GM19395 (cell line): ENCODE results near the gene TLCD5.

Source experiments
- ATAC-seq: cut with Tn5 transposase; IDR thresholded peaks from one replicate; pipeline ENCODE4 v1.9.1; 2021; ENCODE audit warnings: mild to moderate bottlenecking, moderate library complexity; ENCODE audit not compliant: unreplicated experiment

Gene TLCD5

DNA sequence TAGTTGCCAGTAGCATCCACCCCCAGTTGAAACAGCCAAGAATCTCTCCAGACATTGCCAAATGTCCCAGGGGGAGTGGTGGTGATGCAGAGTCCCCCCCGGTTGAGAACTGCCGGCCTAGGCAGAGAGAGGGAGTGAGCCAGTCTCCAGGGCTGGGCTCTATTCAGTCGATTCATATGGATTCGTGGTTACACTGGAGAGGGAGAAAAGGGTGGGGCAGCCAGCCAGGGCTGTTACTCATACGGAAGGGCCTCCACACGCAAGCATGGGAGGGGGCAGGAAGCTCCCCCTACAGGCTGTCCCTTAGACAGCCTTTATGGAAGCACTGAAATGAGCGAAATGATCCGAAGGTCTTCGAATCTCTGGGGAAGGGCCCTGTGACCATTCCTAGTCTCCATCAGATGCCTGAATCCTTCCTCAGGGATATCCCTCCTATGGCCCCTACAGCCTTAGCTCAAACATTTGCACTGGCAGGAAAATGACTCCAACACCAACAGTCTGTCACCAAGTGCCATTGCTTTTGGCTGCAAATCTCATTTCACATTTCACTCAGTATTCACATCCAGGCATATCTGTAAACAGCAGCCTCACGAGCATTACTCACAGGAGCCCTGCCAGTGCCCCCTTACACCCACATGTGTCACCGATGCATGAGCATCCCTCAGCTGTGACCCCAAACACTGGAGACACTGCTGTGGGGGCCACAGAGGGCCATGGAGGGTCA lies 18.4 kb upstream of the TLCD5 start:
- no peak for ATAC-seq

DNA sequence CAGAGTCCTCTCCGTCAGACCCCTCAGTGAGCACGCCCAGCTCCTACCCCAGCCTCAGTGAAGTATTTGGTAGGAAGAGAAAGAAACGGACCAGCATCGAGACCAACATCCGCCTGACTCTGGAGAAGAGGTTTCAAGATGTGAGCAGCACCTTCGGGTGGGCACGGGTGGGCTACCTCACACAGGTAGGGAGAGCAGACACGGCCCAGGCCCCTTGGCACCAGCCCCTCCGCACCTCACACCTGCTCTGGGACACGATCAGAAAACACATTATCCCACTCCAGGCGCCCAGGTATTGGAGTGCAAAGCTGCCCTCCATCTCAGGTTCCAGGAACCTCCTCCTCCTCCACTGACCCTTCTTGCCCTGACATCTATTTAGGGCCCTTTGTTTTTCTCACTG lies 17.6 kb upstream of the TLCD5 start:
- ATAC-seq, result no peak

DNA sequence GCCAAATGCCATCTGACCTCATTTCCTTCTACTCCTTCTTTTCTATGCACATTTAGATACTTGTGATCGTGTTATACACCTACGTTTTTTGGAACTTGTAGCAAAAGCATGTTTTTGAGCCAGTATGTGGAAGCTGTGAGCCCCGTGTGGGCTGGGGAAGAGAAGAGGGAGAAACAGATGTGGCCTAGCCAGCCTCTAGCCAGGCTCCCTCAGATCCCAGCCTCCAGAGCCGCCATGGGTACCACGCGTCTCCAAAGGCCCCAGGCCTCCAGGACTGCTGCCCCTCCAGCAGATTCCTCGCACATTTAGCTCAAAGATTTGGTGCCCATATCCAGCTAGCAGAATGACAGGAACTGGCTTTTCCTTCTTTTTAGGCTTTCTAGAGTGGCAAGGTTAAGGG lies 17.0 kb upstream of the TLCD5 start:
- no peak for ATAC-seq

DNA sequence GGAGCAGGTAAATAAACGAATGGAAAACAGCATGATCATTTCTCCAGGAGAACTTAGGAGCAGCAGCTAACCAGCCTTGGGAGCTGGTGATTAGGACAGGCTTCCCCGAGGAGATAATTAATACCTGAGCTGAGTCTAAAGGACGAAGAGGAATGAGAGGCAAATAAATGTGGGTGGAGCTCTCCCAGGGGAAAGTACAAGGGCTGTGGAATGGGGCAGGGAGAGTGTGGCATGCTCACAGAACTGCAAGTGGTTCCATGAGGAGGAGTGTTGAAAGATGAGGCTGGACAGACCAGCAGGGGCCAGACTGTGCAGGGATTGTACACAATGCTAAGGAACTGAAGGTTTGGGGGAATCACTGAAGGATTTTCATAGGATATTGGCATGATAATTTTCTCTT lies 14.2 kb upstream of the TLCD5 start:
- no peak for ATAC-seq

DNA sequence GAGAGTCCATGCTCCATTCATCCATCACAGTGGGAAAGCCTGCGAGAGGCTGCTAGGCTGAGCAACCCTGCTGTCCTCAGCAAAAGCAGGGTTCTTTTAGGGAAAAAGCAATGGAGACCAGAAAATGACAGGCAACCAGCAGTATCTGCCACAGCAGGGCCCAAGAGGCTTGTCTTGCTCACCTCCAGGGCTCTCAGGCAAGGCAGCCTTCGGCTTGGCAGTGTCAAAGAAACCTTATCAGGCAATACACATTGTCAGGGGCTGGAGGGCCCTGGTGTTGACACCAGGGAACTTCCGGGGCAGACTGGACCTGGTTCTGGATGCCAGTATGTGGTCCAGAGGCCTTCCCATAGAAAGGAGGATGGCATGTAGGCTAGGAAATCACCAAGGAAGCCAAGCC lies 10.2 kb upstream of the TLCD5 start:
- no peak for ATAC-seq

DNA sequence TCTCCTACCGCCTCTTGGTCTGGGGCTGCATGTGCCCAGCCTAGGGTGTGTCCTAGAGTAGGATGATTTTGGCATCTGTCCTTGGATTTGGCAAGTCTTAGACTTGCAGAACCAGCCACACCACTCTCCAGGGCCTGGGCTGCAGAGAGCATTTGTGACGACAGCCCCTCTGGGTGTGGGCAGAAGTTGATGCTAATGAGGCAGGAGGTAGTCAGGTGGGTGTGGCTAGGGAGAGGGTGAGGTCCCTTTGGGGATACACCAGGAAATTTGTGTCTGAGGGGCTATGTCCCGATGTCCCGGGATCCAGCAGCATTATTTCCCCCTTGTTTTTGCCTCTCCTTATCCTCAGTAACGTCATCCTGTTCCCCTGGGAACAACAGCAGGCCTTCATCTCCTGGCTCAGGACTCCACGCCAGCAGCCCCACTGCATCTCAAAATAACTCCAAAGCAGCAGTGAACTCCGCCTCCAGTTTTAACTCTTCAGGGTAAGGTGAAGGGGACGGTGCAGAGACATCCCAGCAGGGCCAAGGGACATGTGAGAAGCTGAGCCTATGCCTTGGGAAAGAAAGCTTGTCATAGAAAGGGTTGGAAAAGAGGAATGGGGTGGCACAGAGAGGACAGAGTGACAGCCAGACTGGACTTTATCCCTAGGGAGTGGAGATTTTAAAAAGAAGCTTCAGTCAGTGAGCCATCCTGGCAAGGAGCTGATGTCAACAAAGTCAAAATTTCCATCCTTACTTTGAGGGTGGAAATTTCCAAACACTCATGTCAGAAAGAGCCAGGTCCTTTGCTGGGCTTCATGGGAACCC lies 8.0 kb upstream of the TLCD5 start:
- ATAC-seq, result no peak

DNA sequence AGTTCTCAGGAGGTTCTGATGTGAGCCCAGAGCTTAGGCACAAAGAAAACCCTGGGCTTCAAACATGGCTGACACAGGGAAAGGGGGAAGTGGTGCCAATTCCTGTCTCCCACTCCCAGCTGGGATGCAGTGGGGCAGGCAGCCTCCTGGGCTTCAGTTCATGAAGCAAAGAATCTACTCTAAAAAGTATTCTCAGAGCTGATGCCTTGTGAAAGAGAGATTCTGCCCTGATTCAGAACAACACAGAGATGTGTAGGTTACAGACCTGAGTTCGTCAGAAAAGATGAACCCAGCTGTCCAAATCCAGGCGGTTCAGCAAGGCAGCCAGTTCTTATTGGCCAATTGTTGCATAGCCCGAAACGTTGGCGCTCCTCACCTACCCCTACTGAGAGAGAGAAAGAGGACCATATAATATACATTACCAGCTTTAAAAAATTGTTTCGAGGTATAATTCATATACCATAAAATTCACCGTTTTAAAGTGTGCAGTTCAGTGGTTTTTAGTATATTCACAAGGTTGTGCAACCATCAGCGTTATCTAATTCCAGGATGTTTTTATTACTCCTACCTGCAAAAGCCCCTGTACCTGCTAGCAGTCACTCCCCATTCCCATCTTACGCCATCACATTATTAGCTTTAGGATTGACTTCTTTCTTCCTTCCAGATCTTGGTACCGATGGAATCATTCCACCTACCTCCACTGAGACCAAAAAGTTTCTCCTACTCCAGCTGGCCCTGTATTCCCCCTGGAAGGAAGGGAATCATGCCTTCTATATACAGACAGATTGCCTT lies 7.2 kb upstream of the TLCD5 start:
- no peak for ATAC-seq

DNA sequence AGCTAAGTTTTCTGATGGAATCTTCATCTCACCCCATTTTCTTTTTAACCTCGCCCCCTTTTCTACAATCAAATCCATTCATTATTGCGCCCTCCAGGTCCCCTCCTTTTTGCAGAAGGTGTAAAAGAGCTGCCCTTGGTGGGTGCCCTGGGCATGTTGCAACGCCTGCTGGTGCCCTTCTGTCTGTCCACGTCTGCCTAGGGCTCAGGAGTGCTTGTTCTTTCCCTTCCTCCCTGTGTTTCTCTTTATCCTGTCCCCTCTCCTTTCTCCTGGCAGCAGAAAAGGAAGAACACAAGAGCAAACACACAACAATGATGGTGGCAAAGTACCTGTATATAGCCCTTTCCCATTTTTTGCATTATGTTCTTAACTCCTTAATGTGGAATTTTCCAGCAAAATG lies 6.2 kb upstream of the TLCD5 start:
- no peak for ATAC-seq

DNA sequence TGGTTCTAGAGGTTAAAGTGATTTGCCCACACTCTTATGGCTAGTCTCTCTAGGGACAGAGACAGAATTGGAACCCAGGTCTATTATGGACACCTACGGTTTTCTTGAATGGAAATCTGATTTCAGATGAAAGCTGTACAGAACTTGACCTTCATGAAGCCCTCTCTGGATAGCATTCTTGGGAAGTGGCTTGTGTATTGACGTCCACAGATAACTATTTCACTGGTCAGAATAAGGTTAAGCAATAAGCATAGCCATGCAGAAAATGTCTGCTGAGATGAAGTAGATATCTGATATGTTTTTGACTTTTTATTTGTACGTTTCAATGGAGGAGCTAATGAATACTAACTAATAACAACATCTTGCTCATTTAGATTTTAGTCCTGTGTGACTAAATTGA lies 1.1 kb downstream of the TLCD5 start:
- no peak for ATAC-seq

DNA sequence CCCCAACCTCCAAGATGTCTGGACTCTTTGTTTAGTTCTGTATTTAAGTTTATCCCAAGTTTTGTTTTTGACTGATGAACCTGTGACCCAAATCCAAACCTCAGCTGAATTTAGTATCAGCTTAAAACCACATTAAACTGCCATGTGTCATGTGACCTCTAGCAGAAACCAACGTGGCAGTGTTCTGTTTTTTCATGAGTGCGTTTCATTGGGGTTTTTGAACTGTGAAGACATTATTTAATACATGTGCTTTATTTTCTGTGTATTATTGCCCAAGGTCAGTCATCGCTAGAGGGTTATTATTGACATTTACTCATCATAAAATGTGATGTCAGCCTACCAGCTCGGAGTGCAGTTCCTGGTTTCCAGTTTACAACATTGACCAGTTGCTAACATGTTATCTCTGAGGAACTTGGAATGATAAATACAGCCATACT lies 1.8 kb downstream of the TLCD5 start:
- no peak for ATAC-seq

DNA sequence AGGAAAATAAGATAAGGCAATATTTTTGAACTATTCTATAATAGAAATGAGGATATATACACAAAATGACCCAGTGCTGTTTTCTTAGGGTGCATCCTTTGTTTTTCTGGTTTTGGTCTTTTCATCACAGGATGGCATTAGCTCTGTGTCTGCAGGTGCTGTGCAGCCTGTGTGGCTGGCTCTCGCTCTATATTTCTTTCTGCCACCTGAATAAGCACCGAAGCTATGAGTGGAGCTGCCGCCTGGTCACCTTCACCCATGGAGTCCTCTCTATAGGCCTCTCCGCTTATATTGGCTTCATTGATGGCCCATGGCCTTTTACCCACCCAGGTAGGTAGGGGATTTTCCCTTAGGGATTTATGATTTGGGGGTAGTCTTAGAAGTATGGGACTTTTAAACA lies 2.2 kb downstream of the TLCD5 start:
- no peak for ATAC-seq

DNA sequence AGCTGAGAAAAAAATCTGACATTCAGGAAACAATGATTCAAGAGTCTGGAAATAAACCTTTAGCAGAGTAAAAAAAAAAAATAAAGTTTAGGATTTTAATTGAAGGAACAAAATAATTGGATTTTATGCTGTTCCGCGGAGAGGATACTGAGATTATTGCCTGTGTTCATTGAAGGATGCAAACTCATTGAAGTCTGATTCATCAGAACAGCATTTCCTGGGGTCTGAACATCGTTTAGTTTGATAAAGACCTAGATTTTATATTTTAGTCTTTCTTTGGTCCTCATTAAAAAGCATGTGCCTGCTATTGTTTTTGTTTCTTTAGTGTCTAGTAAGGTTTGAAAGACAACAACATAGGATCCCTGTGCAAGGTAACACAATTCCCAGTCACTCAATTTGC lies 4.5 kb downstream of the TLCD5 start:
- no peak for ATAC-seq

DNA sequence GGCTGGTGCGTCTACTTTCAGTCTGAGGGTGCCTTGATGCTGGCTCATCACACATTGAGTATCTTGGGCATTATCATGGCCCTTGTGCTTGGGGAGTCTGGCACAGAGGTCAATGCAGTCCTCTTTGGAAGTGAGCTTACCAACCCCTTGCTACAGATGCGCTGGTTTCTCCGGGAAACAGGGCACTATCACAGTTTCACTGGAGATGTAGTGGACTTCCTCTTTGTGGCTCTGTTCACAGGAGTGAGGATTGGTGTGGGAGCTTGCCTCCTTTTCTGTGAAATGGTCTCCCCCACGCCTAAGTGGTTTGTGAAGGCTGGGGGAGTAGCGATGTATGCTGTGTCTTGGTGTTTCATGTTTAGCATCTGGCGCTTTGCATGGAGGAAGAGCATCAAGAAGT lies 4.9 kb downstream of the TLCD5 start:
- no peak for ATAC-seq

DNA sequence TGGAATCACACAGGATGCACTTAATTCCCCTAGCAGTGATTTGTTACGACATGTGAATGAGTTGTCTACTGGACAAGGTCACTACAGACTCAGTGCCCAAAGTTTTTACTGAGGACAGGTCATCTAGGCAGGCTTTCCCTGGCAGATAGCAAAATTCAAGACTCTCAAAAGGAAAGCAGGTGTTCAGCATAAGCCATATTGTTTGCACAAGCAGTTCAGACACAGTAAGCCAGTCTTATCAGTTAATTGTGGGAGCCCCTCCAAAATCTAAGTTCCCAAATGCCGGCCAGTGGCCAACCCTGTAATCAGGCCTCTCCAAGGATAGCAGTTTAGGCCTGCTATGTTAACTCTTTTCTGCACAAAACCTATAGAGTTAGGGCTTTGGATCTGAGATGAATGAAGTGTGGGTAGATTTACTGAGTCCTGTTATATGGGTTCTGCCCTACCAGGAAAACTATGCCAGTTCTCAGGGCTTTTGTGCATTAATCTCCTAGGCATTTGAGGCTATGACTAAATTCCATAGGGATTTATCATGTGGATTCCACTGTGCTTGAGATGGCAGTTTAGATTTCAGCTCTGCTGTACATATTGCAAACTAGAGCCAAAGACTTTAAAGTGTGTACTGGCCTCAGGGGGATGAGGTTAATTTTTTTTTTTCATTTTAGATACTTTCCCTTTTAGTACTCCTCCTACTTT lies 6.3 kb downstream of the TLCD5 start:
- no peak for ATAC-seq

DNA sequence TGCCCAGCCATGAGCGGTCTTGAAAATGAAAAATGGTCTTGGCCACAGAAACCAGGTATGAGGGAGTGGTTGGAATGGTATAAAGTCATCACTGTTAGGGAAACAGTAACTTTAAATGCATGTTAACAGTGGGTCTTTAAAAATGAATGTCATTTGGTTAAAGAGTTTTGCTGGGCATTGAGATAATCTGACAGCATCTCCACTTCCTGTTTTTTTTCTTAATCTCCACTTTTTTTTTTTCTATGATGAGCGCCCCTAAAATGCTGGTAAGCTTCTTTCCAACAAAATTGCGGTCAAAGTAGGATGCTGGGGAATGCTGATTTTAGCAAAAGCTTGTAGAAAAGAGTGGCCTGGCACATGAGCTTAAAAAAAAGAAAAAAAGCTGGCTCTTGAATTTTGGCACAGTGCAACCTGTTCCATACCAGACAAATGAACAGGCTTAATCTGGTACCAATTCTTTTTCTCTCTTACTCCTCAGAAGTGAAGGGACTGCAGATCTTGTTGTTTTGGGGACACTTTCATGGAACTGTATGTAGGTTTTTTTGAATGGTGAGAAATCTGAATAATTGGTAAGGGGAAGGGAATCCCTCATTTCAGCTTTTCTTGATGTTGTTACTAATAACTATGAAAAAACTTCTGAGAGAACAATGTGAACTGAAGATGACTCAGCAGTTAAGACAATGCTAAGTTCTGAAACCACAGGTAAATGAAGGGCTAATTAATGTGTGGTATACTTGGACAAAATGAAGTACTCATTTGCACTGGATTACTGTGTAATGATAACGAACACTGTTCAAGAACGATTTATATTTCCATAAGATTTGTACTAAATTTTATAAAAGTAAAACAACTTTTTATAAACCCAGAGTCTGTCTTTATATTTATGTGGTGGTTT lies 8.0 kb downstream of the TLCD5 start:
- no peak for ATAC-seq

DNA sequence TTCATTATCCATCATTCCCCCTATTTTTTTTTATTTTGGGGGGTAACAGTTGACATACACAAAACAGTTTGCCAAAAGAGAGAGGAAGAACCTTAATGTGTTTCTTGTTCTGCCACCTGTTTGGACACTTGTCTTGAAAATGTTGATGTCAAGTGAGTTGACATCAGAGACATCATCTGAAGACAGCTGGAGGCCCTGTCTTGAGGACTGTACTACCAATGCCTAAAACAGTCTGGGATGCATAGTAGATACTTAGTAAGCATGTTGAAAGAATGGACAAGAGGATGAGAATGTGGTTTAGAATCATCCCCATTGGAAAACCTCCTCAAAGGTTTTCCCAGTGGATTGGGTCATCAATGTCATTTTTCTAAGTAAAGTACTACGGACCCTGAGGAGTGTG lies 8.7 kb downstream of the TLCD5 start:
- no peak for ATAC-seq

DNA sequence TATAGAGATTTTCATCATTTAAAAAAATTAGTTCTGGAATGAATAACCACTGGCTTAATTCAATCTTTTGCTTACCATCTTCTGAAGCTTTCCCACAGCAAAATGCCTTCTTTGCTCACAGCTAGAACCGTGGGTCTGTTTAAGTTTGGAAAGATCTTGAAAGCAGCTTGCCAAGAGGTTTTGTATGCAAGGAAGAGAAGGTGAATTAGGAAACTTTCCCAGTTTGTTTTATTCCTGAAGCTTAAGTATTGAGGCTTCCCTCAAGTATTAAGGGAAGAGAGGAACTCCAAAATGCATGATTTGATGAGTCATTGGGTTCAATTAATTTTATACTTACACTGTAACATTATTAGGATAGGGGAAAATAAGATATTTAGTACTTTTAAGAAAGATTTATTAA lies 9.2 kb downstream of the TLCD5 start:
- ATAC-seq, result no peak

DNA sequence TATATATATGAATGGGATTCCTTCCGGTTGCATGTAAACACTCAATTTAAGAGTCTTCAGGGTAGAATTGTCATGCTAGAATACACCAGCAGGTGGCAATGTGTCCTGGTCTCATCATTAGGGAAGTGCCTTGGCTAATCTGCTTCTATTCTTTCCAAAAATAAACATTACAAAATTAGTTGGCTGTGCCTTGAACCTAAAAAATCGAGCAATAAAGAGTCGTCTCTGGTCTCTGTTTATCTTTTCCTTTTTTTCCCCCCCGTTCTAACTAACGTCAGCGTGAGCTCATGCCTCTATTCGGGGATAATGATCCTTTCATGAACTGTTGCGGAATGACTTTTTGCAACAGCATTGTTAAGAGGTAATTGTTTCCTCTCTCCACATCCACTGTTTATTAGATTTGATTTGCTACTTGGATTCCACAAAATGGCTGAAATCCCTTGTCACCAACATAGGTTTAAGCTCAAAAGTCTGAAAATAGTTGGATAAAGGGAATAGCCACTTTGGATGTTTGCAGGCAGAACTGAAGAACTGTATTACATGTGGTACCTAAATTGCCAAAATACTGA lies 9.9 kb downstream of the TLCD5 start:
- peak; percentile 42 for ATAC-seq

DNA sequence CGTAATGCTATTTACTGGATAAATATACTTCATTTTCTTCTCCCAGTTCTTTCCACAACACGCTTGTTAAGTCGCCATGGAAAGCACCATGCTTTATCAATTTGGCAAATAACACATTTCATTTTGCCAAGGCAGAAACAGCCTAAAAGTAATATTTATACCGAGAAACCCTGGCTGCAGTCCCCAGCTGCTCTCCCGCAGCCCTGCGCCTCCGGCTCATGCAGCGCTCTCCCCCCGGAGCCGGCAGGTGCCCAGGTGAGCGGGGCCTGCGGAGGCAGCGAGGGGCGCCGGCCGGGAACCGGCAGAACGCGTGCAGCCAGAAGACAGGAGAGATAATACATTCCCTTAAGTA lies 10.4 kb downstream of the TLCD5 start:
- ATAC-seq, result peak; percentile 21
